ENCODE measurements around the gene SMIM7.

SMIM7 gene

GRCh38 chr19:16605553-16605994 lies 54.4 kb downstream of the SMIM7 start:
- Histone ChIP-seq H2BK12ac (ENCODE audit: low read length in 2 of 2) (peak overlapping the region in 1 of 2 experiments; percentile 91), H3K79me1 (replicated peaks; ENCODE audit: low read length, poor library complexity, severe bottlenecking) (peaks cover 40% of the 10 kb centered on the region), H3K14ac (ENCODE audit: low read length in 2 of 2) (peak overlapping the region in 1 of 2 experiments; percentile 70), H4K91ac (ENCODE audit: low read length) (peak overlapping the region; percentile 78), H3K4me2 (ENCODE audit: low read length, poor library complexity, severe bottlenecking) (no peak overlapping the region), H3K18ac (ENCODE audit: low read depth in 1 of 2, low read length in 2 of 2) (peak overlapping the region; percentile 30 to 46), H2BK15ac (ENCODE audit: low read depth, poor library complexity, severe bottlenecking) (peak overlapping the region; percentile 30), H2AFZ (ENCODE audit: low read depth, low read length) (peak overlapping the region; percentile 14), H2BK120ac (ENCODE audit: low read depth, low read length) (no peak overlapping the region), H3K23ac (ENCODE audit: low read length in 2 of 2) (peak overlapping the region in 1 of 2 experiments; percentile 94), H4K8ac (ENCODE audit: low read length) (peak overlapping the region; percentile 5), H3K9ac (ENCODE audit: low read length) (no peak overlapping the region), H2AK5ac (ENCODE audit: low read length, severe bottlenecking) (no peak overlapping the region), H2BK5ac (ENCODE audit: low read depth, low read length, poor library complexity, severe bottlenecking) (no peak overlapping the region), H3K36me3 (ENCODE audit: control insufficient read depth in 1 of 2, insufficient read depth in 2 of 2, low read depth in 1 of 2, low read length in 2 of 2) (peaks cover 4 to 27% of the 10 kb centered on the region in 2 experiments), H3K4me1 (ENCODE audit: control insufficient read depth, insufficient read depth, low read depth, low read length) (peaks cover 21% of the 10 kb centered on the region), H3K27ac (ENCODE audit: low read length, poor library complexity, severe bottlenecking) (no peak overlapping the region), H3K4ac (ENCODE audit: low read depth in 1 of 2, low read length in 2 of 2) (peak overlapping the region in 1 of 2 experiments; percentile 81), H3K4me3 (ENCODE audit: insufficient read depth in 1 of 2, low read depth in 1 of 2, low read length in 2 of 2) (no peak overlapping the region), H3K9me3 (ENCODE audit: control insufficient read depth, low read length) (no peaks in the 10 kb centered on the region), H3K27me3 (ENCODE audit: control insufficient read depth in 1 of 2, insufficient read depth in 1 of 2, low read length in 2 of 2) (no peaks in the 10 kb centered on the region)
- WGBS: 87% methylated on average over 8 of the region's 8 CpGs
- no peak for DNase-seq

DNA sequence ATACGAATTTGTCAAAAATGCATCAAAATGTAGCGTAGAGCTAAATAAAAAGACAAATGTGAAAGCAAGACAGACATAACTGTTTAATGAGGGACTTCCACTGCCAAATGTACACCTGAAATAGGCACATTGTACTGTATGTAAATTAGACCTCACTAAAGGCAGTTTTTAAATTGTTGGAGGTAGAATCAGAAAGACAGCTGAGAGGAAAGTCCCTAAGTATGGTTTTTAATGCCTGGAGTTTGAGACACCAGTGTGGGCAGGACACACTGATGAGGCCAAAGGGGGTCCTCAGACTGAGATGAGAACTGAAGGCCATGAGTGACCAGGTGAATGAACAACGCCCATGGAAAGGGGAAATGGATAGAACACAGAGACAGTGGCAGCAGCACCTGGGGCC lies 54.8 kb downstream of the SMIM7 start:
- peak overlapping the region in 1 of 2 experiments; percentile 91 for H2BK12ac ChIP-seq (ENCODE audit: low read length in 2 of 2)
- H2BK5ac ChIP-seq (ENCODE audit: low read depth, low read length, poor library complexity, severe bottlenecking): no peak overlapping the region
- WGBS: 98% methylated on average over 3 of the region's 3 CpGs
- no peak overlapping the region for H3K27ac ChIP-seq (ENCODE audit: low read length, poor library complexity, severe bottlenecking)
- no peak overlapping the region for H2AK5ac ChIP-seq (ENCODE audit: low read length, severe bottlenecking)
- no peak overlapping the region for H3K4me3 ChIP-seq (ENCODE audit: insufficient read depth in 1 of 2, low read depth in 1 of 2, low read length in 2 of 2)
- H3K18ac ChIP-seq (ENCODE audit: low read depth in 1 of 2, low read length in 2 of 2): peak overlapping the region in 1 of 2 experiments; percentile 30
- H3K14ac ChIP-seq (ENCODE audit: low read length in 2 of 2): no peak overlapping the region
- peaks cover 4 to 27% of the 10 kb centered on the region in 2 experiments for H3K36me3 ChIP-seq (ENCODE audit: control insufficient read depth in 1 of 2, insufficient read depth in 2 of 2, low read depth in 1 of 2, low read length in 2 of 2)
- H4K91ac ChIP-seq (ENCODE audit: low read length): peak overlapping the region; percentile 78
- H2AFZ ChIP-seq (ENCODE audit: low read depth, low read length): no peak overlapping the region
- peak overlapping the region in 1 of 2 experiments; percentile 81 for H3K4ac ChIP-seq (ENCODE audit: low read depth in 1 of 2, low read length in 2 of 2)
- H4K8ac ChIP-seq (ENCODE audit: low read length): no peak overlapping the region
- H2BK120ac ChIP-seq (ENCODE audit: low read depth, low read length): no peak overlapping the region
- no peaks in the 10 kb centered on the region for H3K9me3 ChIP-seq (ENCODE audit: control insufficient read depth, low read length)
- peak overlapping the region; percentile 30 for H2BK15ac ChIP-seq (ENCODE audit: low read depth, poor library complexity, severe bottlenecking)
- peaks cover 44% of the 10 kb centered on the region for H3K79me1 ChIP-seq (replicated peaks; ENCODE audit: low read length, poor library complexity, severe bottlenecking)
- peaks cover 22% of the 10 kb centered on the region for H3K4me1 ChIP-seq (ENCODE audit: control insufficient read depth, insufficient read depth, low read depth, low read length)
- no peaks in the 10 kb centered on the region for H3K27me3 ChIP-seq (ENCODE audit: control insufficient read depth in 1 of 2, insufficient read depth in 1 of 2, low read length in 2 of 2)
- no peak overlapping the region for H3K23ac ChIP-seq (ENCODE audit: low read length in 2 of 2)
- H3K4me2 ChIP-seq (ENCODE audit: low read length, poor library complexity, severe bottlenecking): no peak overlapping the region
- no peak for DNase-seq
- H3K9ac ChIP-seq (ENCODE audit: low read length): no peak overlapping the region

GRCh38 chr19:16604615-16605014 lies 55.3 kb downstream of the SMIM7 start:
- WGBS: 93% methylated on average over 5 of the region's 6 CpGs
- Histone ChIP-seq H4K91ac (ENCODE audit: low read length) (no peak overlapping the region), H3K23ac (ENCODE audit: low read length in 2 of 2) (peak overlapping the region in 1 of 2 experiments; percentile 74)

GRCh38 chr19:16603090-16603489 lies 56.9 kb downstream of the SMIM7 start:
- no peak overlapping the region for H3K27ac ChIP-seq (ENCODE audit: low read length, poor library complexity, severe bottlenecking)
- H3K9ac ChIP-seq (ENCODE audit: low read length): no peak overlapping the region
- H3K23ac ChIP-seq (ENCODE audit: low read length in 2 of 2): peak overlapping the region in 1 of 2 experiments; percentile 19
- peaks cover 29% of the 10 kb centered on the region for H3K4me1 ChIP-seq (ENCODE audit: control insufficient read depth, insufficient read depth, low read depth, low read length)
- H2BK5ac ChIP-seq (ENCODE audit: low read depth, low read length, poor library complexity, severe bottlenecking): no peak overlapping the region
- no peak overlapping the region for H2BK12ac ChIP-seq (ENCODE audit: low read length in 2 of 2)
- H3K4me2 ChIP-seq (ENCODE audit: low read length, poor library complexity, severe bottlenecking): no peak overlapping the region
- no peaks in the 10 kb centered on the region for H3K9me3 ChIP-seq (ENCODE audit: control insufficient read depth, low read length)
- H2BK120ac ChIP-seq (ENCODE audit: low read depth, low read length): no peak overlapping the region
- no peak overlapping the region for H2BK15ac ChIP-seq (ENCODE audit: low read depth, poor library complexity, severe bottlenecking)
- H3K27me3 ChIP-seq (ENCODE audit: control insufficient read depth in 1 of 2, insufficient read depth in 1 of 2, low read length in 2 of 2): no peaks in the 10 kb centered on the region
- H4K8ac ChIP-seq (ENCODE audit: low read length): no peak overlapping the region
- peaks cover 4 to 27% of the 10 kb centered on the region in 2 experiments for H3K36me3 ChIP-seq (ENCODE audit: control insufficient read depth in 1 of 2, insufficient read depth in 2 of 2, low read depth in 1 of 2, low read length in 2 of 2)
- no peak overlapping the region for H4K91ac ChIP-seq (ENCODE audit: low read length)
- H3K4ac ChIP-seq (ENCODE audit: low read depth in 1 of 2, low read length in 2 of 2): no peak overlapping the region
- no peak overlapping the region for H2AFZ ChIP-seq (ENCODE audit: low read depth, low read length)
- H3K4me3 ChIP-seq (ENCODE audit: insufficient read depth in 1 of 2, low read depth in 1 of 2, low read length in 2 of 2): no peak overlapping the region
- H3K18ac ChIP-seq (ENCODE audit: low read depth in 1 of 2, low read length in 2 of 2): no peak overlapping the region
- no peak for DNase-seq
- H3K79me1 ChIP-seq (replicated peaks; ENCODE audit: low read length, poor library complexity, severe bottlenecking): peaks cover 45% of the 10 kb centered on the region
- 96% methylated on average over 3 of the region's 3 CpGs for WGBS
- H2AK5ac ChIP-seq (ENCODE audit: low read length, severe bottlenecking): no peak overlapping the region
- no peak overlapping the region for H3K14ac ChIP-seq (ENCODE audit: low read length in 2 of 2)

More at GRCh38 chr19:16604615-16605014, 55.3 kb downstream of the SMIM7 start:
- Histone ChIP-seq H2AFZ (ENCODE audit: low read depth, low read length) (no peak overlapping the region), H3K79me1 (replicated peaks; ENCODE audit: low read length, poor library complexity, severe bottlenecking) (peaks cover 44% of the 10 kb centered on the region), H2AK5ac (ENCODE audit: low read length, severe bottlenecking) (no peak overlapping the region), H3K9me3 (ENCODE audit: control insufficient read depth, low read length) (no peaks in the 10 kb centered on the region), H2BK5ac (ENCODE audit: low read depth, low read length, poor library complexity, severe bottlenecking) (no peak overlapping the region), H4K8ac (ENCODE audit: low read length) (no peak overlapping the region), H3K36me3 (ENCODE audit: control insufficient read depth in 1 of 2, insufficient read depth in 2 of 2, low read depth in 1 of 2, low read length in 2 of 2) (peaks cover 4 to 27% of the 10 kb centered on the region in 2 experiments), H3K14ac (ENCODE audit: low read length in 2 of 2) (peak overlapping the region in 1 of 2 experiments; percentile 11), H3K4me2 (ENCODE audit: low read length, poor library complexity, severe bottlenecking) (no peak overlapping the region), H3K4me3 (ENCODE audit: insufficient read depth in 1 of 2, low read depth in 1 of 2, low read length in 2 of 2) (no peak overlapping the region), H3K9ac (ENCODE audit: low read length) (no peak overlapping the region), H3K18ac (ENCODE audit: low read depth in 1 of 2, low read length in 2 of 2) (peak overlapping the region in 1 of 2 experiments; percentile 29), H2BK120ac (ENCODE audit: low read depth, low read length) (no peak overlapping the region), H2BK12ac (ENCODE audit: low read length in 2 of 2) (no peak overlapping the region), H3K27ac (ENCODE audit: low read length, poor library complexity, severe bottlenecking) (no peak overlapping the region), H2BK15ac (ENCODE audit: low read depth, poor library complexity, severe bottlenecking) (no peak overlapping the region), H3K27me3 (ENCODE audit: control insufficient read depth in 1 of 2, insufficient read depth in 1 of 2, low read length in 2 of 2) (no peaks in the 10 kb centered on the region), H3K4me1 (ENCODE audit: control insufficient read depth, insufficient read depth, low read depth, low read length) (peaks cover 25% of the 10 kb centered on the region), H3K4ac (ENCODE audit: low read depth in 1 of 2, low read length in 2 of 2) (no peak overlapping the region)
- DNase-seq: no peak
